Mammary epithelial cell (primary cell): ENCODE results near the gene MSI2.

Source experiments
- EZH2 ChIP-seq: IDR thresholded peaks from 2 replicates; pipeline ENCODE4 v1.6.1; 2012; ENCODE audit warnings: low read length, inconsistent platforms, borderline replicate concordance
- TF ChIP-seq, protein P1 (sequence below), 2 donors: IDR thresholded peaks in 1 of 2; conservative IDR thresholded peaks in 1 of 2; 2 replicates each; pipeline ENCODE4 v1.5.1; 2011 to 2012; ENCODE audit warnings: inconsistent platforms in 2 of 2, low read length in 2 of 2, mild to moderate bottlenecking in 2 of 2, control low read depth in 1 of 2, low read depth in 1 of 2; ENCODE audit not compliant: insufficient read depth in 1 of 2; ENCODE audit errors: extremely low read depth in 1 of 2

DNA sequence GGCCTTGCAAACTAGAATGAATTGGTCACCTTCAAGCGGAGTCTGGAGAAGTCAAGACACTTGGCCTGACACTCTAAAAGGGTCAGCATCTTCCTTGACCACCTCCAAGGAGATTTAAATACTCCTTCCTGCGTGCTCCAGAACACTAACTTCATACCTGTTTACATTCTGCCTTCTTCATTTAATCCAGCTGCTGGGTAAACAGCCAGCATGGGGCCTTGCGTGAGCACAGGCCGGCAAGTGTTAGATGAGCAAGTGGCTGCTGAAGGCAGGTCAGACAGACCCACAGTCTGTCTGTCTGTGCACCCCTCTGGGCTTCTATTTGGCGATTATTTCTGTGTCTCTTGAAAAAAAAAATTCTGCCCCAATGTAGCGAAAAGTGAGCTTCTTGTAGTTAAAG lies 153.8 kb downstream of the MSI2 start:
- TF ChIP-seq, protein P1, sequence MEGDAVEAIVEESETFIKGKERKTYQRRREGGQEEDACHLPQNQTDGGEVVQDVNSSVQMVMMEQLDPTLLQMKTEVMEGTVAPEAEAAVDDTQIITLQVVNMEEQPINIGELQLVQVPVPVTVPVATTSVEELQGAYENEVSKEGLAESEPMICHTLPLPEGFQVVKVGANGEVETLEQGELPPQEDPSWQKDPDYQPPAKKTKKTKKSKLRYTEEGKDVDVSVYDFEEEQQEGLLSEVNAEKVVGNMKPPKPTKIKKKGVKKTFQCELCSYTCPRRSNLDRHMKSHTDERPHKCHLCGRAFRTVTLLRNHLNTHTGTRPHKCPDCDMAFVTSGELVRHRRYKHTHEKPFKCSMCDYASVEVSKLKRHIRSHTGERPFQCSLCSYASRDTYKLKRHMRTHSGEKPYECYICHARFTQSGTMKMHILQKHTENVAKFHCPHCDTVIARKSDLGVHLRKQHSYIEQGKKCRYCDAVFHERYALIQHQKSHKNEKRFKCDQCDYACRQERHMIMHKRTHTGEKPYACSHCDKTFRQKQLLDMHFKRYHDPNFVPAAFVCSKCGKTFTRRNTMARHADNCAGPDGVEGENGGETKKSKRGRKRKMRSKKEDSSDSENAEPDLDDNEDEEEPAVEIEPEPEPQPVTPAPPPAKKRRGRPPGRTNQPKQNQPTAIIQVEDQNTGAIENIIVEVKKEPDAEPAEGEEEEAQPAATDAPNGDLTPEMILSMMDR (conservative IDR thresholded peaks at IDR 0.05 in 1 of 2, IDR thresholded peaks at IDR 0.05 in 1 of 2; ENCODE audit: extremely low read depth in 1 of 2, insufficient read depth in 1 of 2, low read depth in 1 of 2, low read length in 2 of 2), result no peak
- TF ChIP-seq EZH2, result no peak
